Lower lobe of right lung (tissue), 2 donors: ENCODE data around the gene HOXA9. TPM values are rescaled to one million over a fixed set of nuclear protein-coding genes. Genes with fewer than 3 reads are reported as not detected.

Experiments used
- ATAC-seq, 2 donors: fragments of 200-7000 bp; cut with Tn5 transposase; one replicate each; pipeline ENCODE4 v1.9.1; 2020 to 2022; ENCODE audit warnings: mild to moderate bottlenecking in 2 of 2, moderate library complexity in 2 of 2
- DNase-seq: peaks from one replicate; pipeline ENCODE4 v3.0.0-alpha.2; 2020
- H3K27ac ChIP-seq: fragments of 200-600 bp; one replicate; pipeline ENCODE4 v1.8.0; 2022
- H3K27me3 ChIP-seq: fragments of 200-600 bp; one replicate; pipeline ENCODE4 v1.8.0; 2022; ENCODE audit warnings: low read depth
- H3K36me3 ChIP-seq: fragments of 200-600 bp; one replicate; pipeline ENCODE4 v1.8.0; 2022; ENCODE audit warnings: mild to moderate bottlenecking
- H3K4me1 ChIP-seq: fragments of 200-600 bp; one replicate; pipeline ENCODE4 v1.8.0; 2022
- H3K4me3 ChIP-seq: fragments of 200-600 bp; one replicate; pipeline ENCODE4 v1.8.0; 2022; ENCODE audit warnings: mild to moderate bottlenecking
- H3K9me3 ChIP-seq: fragments of 200-600 bp; one replicate; pipeline ENCODE4 v1.8.0; 2022
- CTCF ChIP-seq: fragments of 200-600 bp; IDR thresholded peaks from one replicate; pipeline ENCODE4 v1.8.0; 2022; ENCODE audit warnings: antibody characterized with exemption, mild to moderate bottlenecking
- intact Hi-C: fragments of 100-400 bp; cut with DNase I; formaldehyde crosslinking; loops from one replicate; pipeline ENCODE4 v1.11.0; 2022
- microRNA-seq: library from miRNA; unstranded; fragments of <30 nt; microRNA quantifications from one replicate; pipeline ENCODE4 v1.2.0, GENCODE V29; 2020; ENCODE audit warnings: borderline number of aligned reads
- total RNA-seq: library from RNA; stranded (reverse); fragmentation: NEBNext Ultra II Directional; extraction: Animal tissue kit (Norgen Biotek cat#: 25700); gene quantifications from one replicate; pipeline ENCODE4 v1.2.1, GENCODE V29; 2021
- donor health status: DM: no; HTN: yes; CAD: no; lungs with severe emphysema.

The HOXA9 gene
- total RNA-seq, 1 donor from 2014 or later = 1.7 TPM

- peaks cover 9% of the 10 kb centered on the region for H3K27me3 ChIP-seq
- no peak for ATAC-seq
Observed at GRCh38 chr7:27115221-27116026, 49.9 kb downstream of the HOXA9 start.

GRCh38 chr7:27114881-27115220, 50.5 kb downstream of the HOXA9 start:
- ATAC-seq (no peak), DNase-seq (no peak)
- no peaks in the 10 kb centered on the region for H3K36me3 ChIP-seq
- H3K27ac ChIP-seq = peak overlapping the region; percentile 87
- H3K27me3 ChIP-seq = peaks cover 9% of the 10 kb centered on the region
- intact Hi-C loops = no loop called here
- H3K9me3 ChIP-seq = no peaks in the 10 kb centered on the region
- peaks cover 28% of the 10 kb centered on the region for H3K4me1 ChIP-seq
- peak overlapping the region; percentile 55 for H3K4me3 ChIP-seq
- TF ChIP-seq CTCF = no peak

More at GRCh38 chr7:27115221-27116026, 49.9 kb downstream of the HOXA9 start:
- no peak for DNase-seq
- Histone ChIP-seq H3K36me3 (no peaks in the 10 kb centered on the region), H3K4me3 (peak overlapping the region; percentile 55), H3K4me1 (peaks cover 32% of the 10 kb centered on the region), H3K9me3 (no peaks in the 10 kb centered on the region), H3K27ac (peak overlapping the region; percentile 87)
- no peak for TF ChIP-seq CTCF
- intact Hi-C loops = no loop called here

DNA sequence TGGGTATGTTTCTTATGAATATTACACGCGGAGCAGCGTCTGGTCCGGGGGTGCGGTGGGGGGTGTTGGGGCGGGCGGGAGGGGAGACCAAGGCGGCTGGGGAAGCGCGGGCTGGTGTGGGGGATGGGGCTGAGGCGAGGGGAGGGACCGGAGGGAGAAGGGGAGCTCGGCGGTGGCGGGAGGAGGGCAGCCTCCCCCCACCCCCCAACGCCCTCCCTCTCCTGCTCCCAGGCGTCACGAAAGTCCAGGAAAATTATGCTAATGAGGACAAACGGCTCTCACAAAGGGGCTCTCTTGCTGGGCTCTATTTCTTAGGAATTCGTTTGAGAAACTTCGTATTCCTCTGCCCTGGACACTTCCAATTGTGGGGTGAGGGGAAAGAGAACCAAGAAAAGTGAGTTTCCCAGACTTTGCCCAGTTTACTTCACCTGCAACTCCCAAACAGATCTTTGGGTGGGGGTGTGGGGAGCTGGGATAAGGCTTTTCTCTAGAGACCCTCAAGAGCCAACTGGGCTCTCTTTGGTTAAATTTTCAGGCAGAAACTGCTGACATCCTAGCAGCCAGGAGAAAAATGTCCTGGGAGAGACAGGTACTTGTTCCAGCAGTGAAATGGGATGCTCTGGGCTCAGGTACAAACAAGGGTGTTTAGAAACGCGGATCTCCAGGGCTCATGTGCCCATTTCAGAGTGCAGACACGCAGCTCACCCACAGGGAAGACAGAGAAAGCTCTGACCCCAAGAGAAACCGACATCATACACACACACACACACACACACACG, 51.2 kb downstream of the HOXA9 start:
- peak overlapping the region; percentile 89 for H3K27ac ChIP-seq
- no peak for TF ChIP-seq CTCF
- no peak for DNase-seq
- intact Hi-C loops = no loop called here
- peak overlapping the region; percentile 54 for H3K4me3 ChIP-seq
- peaks cover 9% of the 10 kb centered on the region for H3K27me3 ChIP-seq
- no peaks in the 10 kb centered on the region for H3K36me3 ChIP-seq
- ATAC-seq = peak; percentile 44 to 52
- peaks cover 28% of the 10 kb centered on the region for H3K4me1 ChIP-seq
- H3K9me3 ChIP-seq = no peaks in the 10 kb centered on the region

- DNase-seq = peak; percentile 53
Observed at GRCh38 chr7:27112955-27113949, 52.1 kb downstream of the HOXA9 start.

More at GRCh38 chr7:27112955-27113949, 52.1 kb downstream of the HOXA9 start:
- Histone ChIP-seq H3K4me3 (peak overlapping the region; percentile 54), H3K27me3 (peaks cover 9% of the 10 kb centered on the region), H3K9me3 (no peaks in the 10 kb centered on the region), H3K4me1 (peaks cover 34% of the 10 kb centered on the region), H3K36me3 (no peaks in the 10 kb centered on the region), H3K27ac (peak overlapping the region; percentile 89)
- intact Hi-C loops = no loop called here
- ATAC-seq = peak; percentile 40 to 53
- TF ChIP-seq CTCF = no peak

Small RNA genes within 50 kb of the gene (microRNA-seq; reads per million reads assigned to microRNA genes)
- 31.7 reads per million, percentile 35 among the genes with 10 or more reads in this experiment for gene MIR196B

Other genes starting within 250 kb of the HOXA9 start
- gene HOXA1, start 69.5 kb downstream of the HOXA9 start, total RNA-seq = 0.77 TPM
- gene HOXA2, start 62.9 kb downstream of the HOXA9 start, total RNA-seq = 1.5 TPM
- 8.5 TPM for gene HOXA4, start 34.8 kb downstream of the HOXA9 start, total RNA-seq
- gene HOXA5, start 21.9 kb downstream of the HOXA9 start, total RNA-seq = 16.0 TPM
- 4.6 TPM for gene HOXA6, start 17.8 kb downstream of the HOXA9 start, total RNA-seq
- 4.6 TPM for gene HOXA3, start 13.0 kb downstream of the HOXA9 start, total RNA-seq
- 2.2 TPM for gene HOXA7, start 8.9 kb downstream of the HOXA9 start, total RNA-seq
- 0.38 TPM for gene HOXA10, start 8.8 kb upstream of the HOXA9 start, total RNA-seq
- not detected for gene HOXA11, start 19.7 kb upstream of the HOXA9 start, total RNA-seq
- not detected for gene HOXA13, start 34.6 kb upstream of the HOXA9 start, total RNA-seq
- gene EVX1, start 77.3 kb upstream of the HOXA9 start, total RNA-seq = not detected